NOMO-1 (cell line): ENCODE results near the gene BCAS1.

Experiments used
- DNase-seq, 2 experiments: peaks; one replicate each; lab custom pipeline; 2025; ENCODE audit not compliant: unreplicated experiment in 2 of 2; lab: John Stamatoyannopoulos, UW

BCAS1 gene

GRCh38 chr20:54070187-54070987 lies at the start of gene BCAS1:
Gene BCAS1, minus strand, starts transcription at chr20:54070594. Its CDS starts 11,876 bp downstream, at chr20:54058718.
- DNase-seq: no peak

GRCh38 chr20:54119744-54120143 lies 49.4 kb upstream of the BCAS1 start:
- no peak for DNase-seq

GRCh38 chr20:54118220-54119001 lies 48.0 kb upstream of the BCAS1 start:
- no peak for DNase-seq

GRCh38 chr20:54116550-54117235 lies 46.3 kb upstream of the BCAS1 start:
- no peak for DNase-seq

GRCh38 chr20:54115172-54115854 lies 44.9 kb upstream of the BCAS1 start:
- DNase-seq: peak; percentile 22 to 62

- DNase-seq: no peak
These were observed 43.7 kb upstream of the BCAS1 start for GRCh38 chr20:54114109-54114508.

- DNase-seq: no peak
These were observed 43.2 kb upstream of the BCAS1 start for GRCh38 chr20:54113566-54113965.

- no peak for DNase-seq
These were observed 42.0 kb upstream of the BCAS1 start for GRCh38 chr20:54112221-54112884.

GRCh38 chr20:54111460-54111859 lies 41.1 kb upstream of the BCAS1 start:
- no peak for DNase-seq

GRCh38 chr20:54110457-54110856 lies 40.1 kb upstream of the BCAS1 start:
- no peak for DNase-seq

GRCh38 chr20:54110041-54110440 lies 39.6 kb upstream of the BCAS1 start:
- no peak for DNase-seq

- DNase-seq: no peak
These were observed 38.4 kb upstream of the BCAS1 start for GRCh38 chr20:54108817-54109216.

GRCh38 chr20:54108326-54108642 lies 37.9 kb upstream of the BCAS1 start:
- DNase-seq: no peak

- DNase-seq: no peak
These were observed 37.4 kb upstream of the BCAS1 start for GRCh38 chr20:54107600-54108325.

GRCh38 chr20:54107181-54107580 lies 36.8 kb upstream of the BCAS1 start:
- no peak for DNase-seq

GRCh38 chr20:54106162-54106561 lies 35.8 kb upstream of the BCAS1 start:
- no peak for DNase-seq

- DNase-seq: no peak
These were observed 35.3 kb upstream of the BCAS1 start for GRCh38 chr20:54105653-54106052.

GRCh38 chr20:54104781-54105180 lies 34.4 kb upstream of the BCAS1 start:
- no peak for DNase-seq

GRCh38 chr20:54103762-54104600 lies 33.6 kb upstream of the BCAS1 start:
- DNase-seq: no peak
